Keratinocyte (primary cell): ENCODE data around the gene STK11IP. TPM values are rescaled to one million over a fixed set of nuclear protein-coding genes. Genes with fewer than 3 reads are reported as not detected.

Experiments used
- DNase-seq: peaks from one replicate; pipeline ENCODE4 v3.0.0-alpha.2; 2011; ENCODE audit warnings: low read depth, missing footprints, low spot score
- FAIRE-seq: peaks from 2 replicates; lab custom pipeline; 2011; peaks lifted over from hg19 to GRCh38; lab: Jason Lieb, UNC
- H2AFZ ChIP-seq: 2 replicates; pipeline ENCODE4 v1.6.0; 2012; ENCODE audit warnings: low read length, control low read depth, inconsistent platforms; ENCODE audit not compliant: control insufficient read depth
- H3K27ac ChIP-seq: 2 replicates; pipeline ENCODE4 v1.5.1; 2011; ENCODE audit warnings: low read length; ENCODE audit not compliant: control insufficient read depth, insufficient read depth
- H3K27me3 ChIP-seq: 3 replicates; pipeline ENCODE4 v1.6.0; 2011; ENCODE audit warnings: low read length; ENCODE audit not compliant: control insufficient read depth, insufficient read depth; ENCODE audit errors: extremely low read depth
- H3K36me3 ChIP-seq, 2 experiments: 2 replicates in 1 of 2; 3 replicates in 1 of 2; pipeline ENCODE4 v1.5.1; 2011; ENCODE audit warnings: low read length in 2 of 2, mild to moderate bottlenecking in 1 of 2; ENCODE audit not compliant: control insufficient read depth in 2 of 2, insufficient read depth in 2 of 2; ENCODE audit errors: extremely low read depth in 1 of 2
- H3K4me1 ChIP-seq: 3 replicates; pipeline ENCODE4 v1.5.1; 2011; ENCODE audit warnings: low read length; ENCODE audit not compliant: control insufficient read depth, insufficient read depth; ENCODE audit errors: extremely low read depth
- H3K4me2 ChIP-seq: 3 replicates; pipeline ENCODE4 v1.6.0; 2011; ENCODE audit warnings: low read depth, low read length; ENCODE audit not compliant: control insufficient read depth, insufficient read depth; ENCODE audit errors: extremely low read depth
- H3K4me3 ChIP-seq, 3 experiments: fragments of 200-600 bp in 1 of 3; sonication (generic) in 1 of 3; 2 replicates in 2 of 3; 3 replicates in 1 of 3; pipeline ENCODE4 v1.5.1; 2011 to 2016; ENCODE audit warnings: low read length in 3 of 3, mild to moderate bottlenecking in 3 of 3, control low read depth in 2 of 3, inconsistent platforms in 1 of 3, low read depth in 1 of 3, mixed read lengths in 1 of 3, mixed run types in 1 of 3, moderate library complexity in 1 of 3; ENCODE audit not compliant: control insufficient read depth in 2 of 3, insufficient read depth in 2 of 3; ENCODE audit errors: extremely low read depth in 1 of 3
- H3K79me2 ChIP-seq: 2 replicates; pipeline ENCODE4 v1.6.0; 2012; ENCODE audit warnings: low read length; ENCODE audit not compliant: control insufficient read depth, insufficient read depth
- H3K9ac ChIP-seq: 3 replicates; pipeline ENCODE4 v1.6.0; 2011; ENCODE audit warnings: low read length; ENCODE audit not compliant: control insufficient read depth, insufficient read depth; ENCODE audit errors: extremely low read depth
- H3K9me1 ChIP-seq: 3 replicates; pipeline ENCODE4 v1.6.0; 2011; ENCODE audit warnings: low read length; ENCODE audit not compliant: control insufficient read depth, insufficient read depth; ENCODE audit errors: extremely low read depth
- H3K9me3 ChIP-seq: 2 replicates; pipeline ENCODE4 v1.5.1; 2012; ENCODE audit warnings: low read depth, low read length; ENCODE audit not compliant: control insufficient read depth
- H4K20me1 ChIP-seq: 3 replicates; pipeline ENCODE4 v1.6.0; 2011; ENCODE audit warnings: low read length; ENCODE audit not compliant: control insufficient read depth, insufficient read depth; ENCODE audit errors: extremely low read depth
- CTCF ChIP-seq, 3 experiments: IDR thresholded peaks in 1 of 3; conservative IDR thresholded peaks in 1 of 3; optimal IDR thresholded peaks in 1 of 3; 2 replicates in 2 of 3; 3 replicates in 1 of 3; pipeline versions ENCODE3 to v1.5.1; 2011; ENCODE audit warnings: low read length in 3 of 3, mild to moderate bottlenecking in 3 of 3, moderate library complexity in 2 of 3, control low read depth in 1 of 3, inconsistent platforms in 1 of 3; ENCODE audit not compliant: insufficient read depth in 2 of 3; ENCODE audit errors: extremely low read depth in 1 of 3
- EZH2 ChIP-seq: IDR thresholded peaks from one replicate; pipeline ENCODE4 v1.6.1; 2012; ENCODE audit warnings: inconsistent platforms, mild to moderate bottlenecking, low read length, moderate library complexity
- dilution Hi-C: fragments of 300-500 bp; cut with MboI; formaldehyde crosslinking; loops from one replicate; pipeline ENCODE4 v1.7.0; 2020; ENCODE audit warnings: low sequenced_read_pairs; ENCODE audit not compliant: extremely low pct_ligation_motif_present
- polyA plus RNA-seq, 5 experiments: library from polyadenylated mRNA; depleted of rRNA in 3 of 5; stranded (reverse) in 3 of 5; stranded (forward) in 1 of 5; unstranded in 1 of 5; fragments of >200 nt; gene quantifications; 1 replicate in 1 of 5; 2 replicates in 3 of 5; 3 replicates in 1 of 5; pipeline versions ENCODE4 v1.2.1 to v1.2.3, GENCODE V29; 2011 to 2012; ENCODE audit warnings: missing spikeins in 2 of 5, low read depth in 1 of 5, low replicate concordance in 1 of 5

The STK11IP gene
- polyA plus RNA-seq, 1 donor (not counting 4 experiments of a cell fraction or from before 2014, with no cell fraction given): 10.0 TPM

DNA sequence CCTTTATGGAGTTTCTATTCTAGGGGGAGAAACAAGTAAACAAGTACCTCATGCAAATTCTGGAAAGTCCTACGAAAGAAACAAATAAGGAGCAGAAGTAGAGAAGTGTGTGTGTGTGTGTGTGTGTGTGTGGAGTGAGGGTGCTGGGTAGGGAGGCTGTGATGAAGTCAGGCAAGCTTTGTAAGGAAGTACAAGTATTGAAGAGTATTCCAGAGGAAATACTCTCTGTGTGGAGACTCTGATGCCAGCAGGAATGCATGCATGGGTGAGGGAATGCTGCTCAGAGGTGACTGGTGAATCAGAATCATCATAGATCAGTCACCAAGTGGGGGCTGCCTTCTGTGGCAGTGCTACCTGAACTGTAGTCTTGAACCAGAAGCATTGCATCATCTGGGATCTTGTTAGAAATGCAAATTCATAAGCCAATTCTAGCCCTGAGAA, 64.3 kb downstream of the STK11IP start:
- Histone ChIP-seq H3K9me3 (no peaks in the 10 kb centered on the region), H4K20me1 (no peaks in the 10 kb centered on the region), H3K9ac (peak overlapping the region; percentile 67), H3K4me1 (peaks cover 32% of the 10 kb centered on the region), H3K9me1 (no peaks in the 10 kb centered on the region), H3K36me3 (no peaks in the 10 kb centered on the region), H2AFZ (peak overlapping the region; percentile 57), H3K4me2 (peak overlapping the region; percentile 76), H3K4me3 (peak overlapping the region in 1 of 3 experiments; percentile 47), H3K27ac (peak overlapping the region; percentile 87), H3K27me3 (no peaks in the 10 kb centered on the region), H3K79me2 (no peaks in the 10 kb centered on the region)
- DNase-seq (peak; percentile 84), FAIRE-seq (peak; percentile 87)
- dilution Hi-C loops: no loop called here
- no peak for TF ChIP-seq CTCF (optimal IDR thresholded peaks at IDR 0.05 in 1 of 3, IDR thresholded peaks at IDR 0.05 in 1 of 3, conservative IDR thresholded peaks at IDR 0.05 in 1 of 3; ENCODE audit: extremely low read depth in 1 of 3, insufficient read depth in 2 of 3, low read length in 3 of 3)
- no peak for TF ChIP-seq EZH2

- peaks cover 32% of the 10 kb centered on the region for H3K4me1 ChIP-seq
- peak overlapping the region; percentile 57 for H2AFZ ChIP-seq
- H3K9me1 ChIP-seq: no peaks in the 10 kb centered on the region
- H3K4me2 ChIP-seq: peak overlapping the region; percentile 76
- peak overlapping the region; percentile 87 for H3K27ac ChIP-seq
- H3K4me3 ChIP-seq: no peak overlapping the region
- peak; percentile 57 for FAIRE-seq
- H3K9me3 ChIP-seq: no peaks in the 10 kb centered on the region
- no peak for DNase-seq
- no peak overlapping the region for H3K9ac ChIP-seq
- no peaks in the 10 kb centered on the region for H3K27me3 ChIP-seq
- dilution Hi-C loops: no loop called here
- H3K79me2 ChIP-seq: no peaks in the 10 kb centered on the region
- H3K36me3 ChIP-seq: no peaks in the 10 kb centered on the region
- TF ChIP-seq EZH2: no peak
- TF ChIP-seq CTCF (optimal IDR thresholded peaks at IDR 0.05 in 1 of 3, IDR thresholded peaks at IDR 0.05 in 1 of 3, conservative IDR thresholded peaks at IDR 0.05 in 1 of 3; ENCODE audit: extremely low read depth in 1 of 3, insufficient read depth in 2 of 3, low read length in 3 of 3): no peak
- H4K20me1 ChIP-seq: no peaks in the 10 kb centered on the region
Observed at GRCh38 chr2:219662566-219662965, 64.9 kb downstream of the STK11IP start.
